HG03342 (cell line): Measurements from ENCODE around the gene GAS2.
"Not testable (repeated sequence)": the region's sequence is repeated elsewhere in the genome, so short reads cannot be mapped to it uniquely, and the experiment has no call there.

Experiments used
- ATAC-seq: cut with Tn5 transposase; IDR thresholded peaks from one replicate; pipeline ENCODE4 v1.9.1; 2021; ENCODE audit warnings: mild to moderate bottlenecking, moderate library complexity; ENCODE audit not compliant: unreplicated experiment

The GAS2 gene

GRCh38 chr11:22666325-22666687 lies at the start of gene GAS2:
Gene GAS2, plus strand, starts transcription at chr11:22666611. Its CDS starts 8,259 bp downstream, at chr11:22674870.
- no peak for ATAC-seq

- ATAC-seq: no peak
These were observed 48.5 kb upstream of the GAS2 start for GRCh38 chr11:22617868-22618267.

- ATAC-seq: peak; percentile 44
These were observed 41.5 kb upstream of the GAS2 start for GRCh38 chr11:22624742-22625447.

- ATAC-seq: peak; percentile 97
These were observed 40.7 kb upstream of the GAS2 start, which contains the start of gene FANCF for GRCh38 chr11:22625448-22626287. Gene FANCF, minus strand, starts transcription at chr11:22625823. Its CDS starts 13 bp downstream, at chr11:22625810.

- no peak for ATAC-seq
These were observed 39.7 kb upstream of the GAS2 start for GRCh38 chr11:22626573-22627239.

DNA sequence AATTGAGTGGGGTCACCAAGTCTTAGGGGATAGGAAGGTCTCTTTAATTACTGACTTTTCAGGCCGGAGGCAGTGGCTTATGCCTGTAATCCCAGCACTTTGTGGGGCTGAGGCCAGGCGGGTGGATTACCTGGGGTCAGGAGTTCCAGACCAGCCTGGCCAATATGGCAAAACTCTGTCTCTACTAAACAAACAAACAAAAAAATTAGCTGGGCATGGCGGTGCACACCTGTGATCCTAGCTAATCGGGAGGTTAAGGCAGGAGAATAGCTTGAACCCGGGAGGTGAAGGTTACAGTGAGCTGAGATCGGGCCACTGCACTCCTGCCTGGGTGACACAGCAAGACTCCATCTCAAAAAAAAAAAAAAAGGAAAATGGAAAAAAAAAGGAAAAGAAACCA lies 39.0 kb upstream of the GAS2 start:
- ATAC-seq: no peak

DNA sequence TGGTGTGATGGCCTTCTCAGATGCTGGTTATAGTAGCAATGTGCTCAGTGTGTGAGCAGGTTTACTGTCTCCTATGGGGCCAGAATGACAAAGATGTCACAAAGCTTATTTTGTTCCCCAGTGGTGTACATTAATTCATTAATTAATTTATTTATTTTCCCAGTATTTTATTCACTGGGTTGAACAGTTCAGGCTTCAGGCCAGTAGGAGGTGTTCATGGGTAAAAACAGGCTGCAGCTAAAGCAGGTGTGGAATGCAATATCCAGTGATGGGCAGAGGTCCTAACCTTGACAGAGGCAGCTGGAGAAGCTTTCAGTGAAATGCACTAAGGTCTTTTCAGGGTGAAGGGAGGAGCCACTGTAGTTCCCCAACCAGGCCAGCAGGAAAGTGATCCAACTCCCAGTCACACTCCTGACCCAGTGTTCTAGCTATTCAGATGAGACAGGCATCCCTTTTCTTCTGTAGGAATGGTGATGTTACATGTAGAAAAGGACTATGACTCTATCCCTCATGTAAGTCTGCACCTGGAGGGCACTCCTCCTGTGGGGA lies 33.0 kb upstream of the GAS2 start:
- ATAC-seq: no peak

DNA sequence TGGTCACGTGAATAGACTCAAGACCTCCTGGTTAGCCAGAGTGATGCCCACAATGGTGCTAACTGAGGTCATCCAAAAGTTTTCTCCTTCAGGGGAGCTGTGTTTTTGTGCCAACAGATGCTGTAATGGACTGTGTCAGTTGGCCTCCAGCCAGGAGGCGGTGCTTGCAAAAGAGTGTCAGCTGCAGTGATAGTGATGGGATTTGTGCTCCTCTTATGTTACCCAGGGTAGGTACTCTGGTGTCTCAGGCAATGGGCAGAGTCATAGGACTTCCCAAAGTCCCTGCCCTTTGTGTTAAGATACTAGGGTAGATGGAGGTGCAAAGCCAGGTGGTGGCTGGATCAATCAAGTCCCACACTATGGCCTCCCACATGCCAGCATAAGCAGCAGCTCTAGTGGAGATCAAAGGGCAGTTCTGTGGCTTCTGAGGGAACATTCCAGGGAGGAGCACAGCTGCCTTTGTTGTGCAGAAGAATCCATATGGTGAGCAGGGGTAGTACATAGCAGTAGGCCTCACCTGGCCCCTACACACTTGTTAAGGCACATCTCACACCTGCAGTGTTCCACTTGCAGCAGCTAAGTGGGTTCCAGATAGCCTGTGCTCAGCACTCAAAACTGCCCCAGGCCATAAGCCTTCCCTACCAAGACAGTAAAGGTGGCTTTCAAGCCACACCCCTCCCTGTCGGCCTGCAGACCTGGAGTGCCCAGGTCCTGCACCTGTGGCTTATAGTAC lies 31.3 kb upstream of the GAS2 start:
- ATAC-seq: no peak

DNA sequence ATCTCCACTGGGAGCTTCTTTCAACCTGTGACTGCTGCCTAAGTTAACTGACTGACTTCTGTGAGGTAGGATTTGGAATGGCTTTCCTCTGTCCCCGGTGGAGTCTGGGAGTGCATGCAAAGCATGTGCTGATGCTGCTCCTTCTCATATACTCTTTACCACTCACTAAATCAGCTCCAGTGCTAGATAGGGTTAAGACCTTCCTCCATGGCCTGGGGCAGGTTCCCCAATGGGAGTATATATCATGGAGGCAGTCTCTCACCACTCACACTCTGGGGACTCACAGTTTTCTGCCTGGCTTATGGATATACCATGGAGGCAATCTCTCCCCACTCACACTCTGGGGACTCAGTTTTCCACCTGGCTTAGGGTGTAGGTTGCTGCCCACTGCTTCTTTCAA lies 30.7 kb upstream of the GAS2 start:
- no peak for ATAC-seq

GRCh38 chr11:22640862-22641261 lies 25.5 kb upstream of the GAS2 start:
- no peak for ATAC-seq

DNA sequence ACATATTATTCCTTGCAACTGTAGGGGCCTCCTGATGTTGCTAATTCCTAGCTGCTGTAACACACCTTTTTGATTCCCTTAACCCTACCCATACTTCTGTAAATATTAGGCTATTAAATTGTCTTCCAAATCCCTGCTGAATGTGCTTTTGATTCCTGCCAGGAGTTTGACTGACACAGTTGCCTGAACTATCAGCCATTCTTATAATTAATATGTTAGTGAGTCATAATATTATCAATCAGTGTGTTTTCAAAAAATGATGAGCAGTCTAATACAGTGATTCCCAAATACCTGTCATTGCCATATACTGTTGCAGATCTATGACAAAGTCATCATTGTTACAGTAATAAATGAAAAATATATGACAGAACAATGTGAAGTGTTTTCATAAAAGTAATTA lies 24.9 kb upstream of the GAS2 start:
- no peak for ATAC-seq

DNA sequence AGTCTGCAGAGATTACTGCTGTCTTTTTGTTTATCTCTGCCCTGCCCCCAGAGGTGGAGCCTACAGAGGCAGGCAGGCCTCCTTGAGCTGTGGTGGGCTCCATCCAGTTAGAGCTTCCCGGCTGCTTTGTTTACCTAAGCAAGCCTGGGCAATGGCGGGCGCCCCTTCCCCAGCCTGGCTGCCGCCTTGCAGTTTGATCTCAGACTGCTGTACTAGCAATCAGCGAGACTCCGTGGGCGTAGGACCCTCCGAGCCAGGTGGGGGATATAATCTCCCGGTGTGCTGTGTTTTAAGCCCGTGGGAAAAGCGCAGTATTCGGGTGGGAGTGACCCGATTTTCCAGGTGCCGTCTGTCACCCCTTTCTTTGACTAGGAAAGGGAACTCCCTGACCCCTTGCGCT lies 14.1 kb upstream of the GAS2 start:
- ATAC-seq: not testable (repeated sequence)

DNA sequence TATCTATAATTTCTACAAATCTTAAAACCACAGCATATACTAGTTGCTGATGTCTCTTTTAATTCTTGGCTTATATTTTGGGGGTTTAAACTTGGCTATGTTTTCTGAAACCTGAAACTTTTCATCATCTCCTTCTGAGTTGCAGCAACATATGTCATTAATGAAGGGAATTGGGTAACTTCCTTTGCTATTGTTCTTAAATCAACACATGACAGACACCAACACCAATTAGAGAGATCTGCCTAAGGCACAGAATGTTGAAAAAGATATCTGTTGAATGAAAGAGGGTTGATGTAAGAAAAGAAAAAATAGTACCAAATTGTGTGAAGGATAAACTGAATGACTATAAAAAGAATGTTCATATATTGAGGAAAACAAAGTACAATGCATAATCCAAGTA lies 10.3 kb upstream of the GAS2 start:
- ATAC-seq: no peak

GRCh38 chr11:22657101-22657694 lies 9.2 kb upstream of the GAS2 start:
- ATAC-seq: peak; percentile 93

- ATAC-seq: no peak
These were observed 6.6 kb upstream of the GAS2 start for GRCh38 chr11:22659783-22660182.

DNA sequence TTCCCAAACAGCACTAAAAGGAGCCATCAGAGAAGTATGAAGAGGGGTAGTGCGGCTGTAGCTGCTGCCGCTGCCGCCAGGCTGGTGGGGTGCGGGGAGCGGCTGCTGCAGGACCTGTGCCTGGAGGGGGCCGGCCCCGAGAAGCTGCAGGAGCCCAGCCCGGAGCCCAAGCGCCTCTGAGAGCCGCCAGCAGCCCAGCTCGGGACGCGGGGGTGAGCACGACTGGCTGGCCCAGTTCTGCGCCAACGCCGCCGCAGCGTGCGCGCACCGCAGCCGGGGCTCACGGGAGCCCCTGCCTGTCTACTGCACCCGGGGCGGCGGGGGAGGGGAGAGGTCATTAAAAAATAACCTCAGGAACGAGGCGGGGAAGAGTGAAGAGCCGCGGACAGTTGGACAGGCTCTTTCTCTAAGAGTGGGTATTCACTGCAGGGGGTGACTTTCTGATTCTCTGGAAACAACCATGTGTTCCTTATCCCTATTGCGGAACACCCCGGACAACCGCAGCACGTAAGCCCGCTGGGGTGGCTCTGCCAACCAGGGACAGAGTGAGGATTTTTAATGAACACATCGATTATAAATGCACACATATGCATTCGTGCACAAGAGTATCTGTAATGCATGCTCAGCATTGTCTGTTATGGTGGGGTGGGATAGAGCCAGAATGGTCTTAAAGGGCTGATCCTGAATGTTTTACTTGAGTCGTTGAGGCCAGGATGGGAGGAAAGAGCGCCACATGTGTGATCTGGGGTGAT lies 453 bp downstream of the GAS2 start:
- ATAC-seq: peak; percentile 42

DNA sequence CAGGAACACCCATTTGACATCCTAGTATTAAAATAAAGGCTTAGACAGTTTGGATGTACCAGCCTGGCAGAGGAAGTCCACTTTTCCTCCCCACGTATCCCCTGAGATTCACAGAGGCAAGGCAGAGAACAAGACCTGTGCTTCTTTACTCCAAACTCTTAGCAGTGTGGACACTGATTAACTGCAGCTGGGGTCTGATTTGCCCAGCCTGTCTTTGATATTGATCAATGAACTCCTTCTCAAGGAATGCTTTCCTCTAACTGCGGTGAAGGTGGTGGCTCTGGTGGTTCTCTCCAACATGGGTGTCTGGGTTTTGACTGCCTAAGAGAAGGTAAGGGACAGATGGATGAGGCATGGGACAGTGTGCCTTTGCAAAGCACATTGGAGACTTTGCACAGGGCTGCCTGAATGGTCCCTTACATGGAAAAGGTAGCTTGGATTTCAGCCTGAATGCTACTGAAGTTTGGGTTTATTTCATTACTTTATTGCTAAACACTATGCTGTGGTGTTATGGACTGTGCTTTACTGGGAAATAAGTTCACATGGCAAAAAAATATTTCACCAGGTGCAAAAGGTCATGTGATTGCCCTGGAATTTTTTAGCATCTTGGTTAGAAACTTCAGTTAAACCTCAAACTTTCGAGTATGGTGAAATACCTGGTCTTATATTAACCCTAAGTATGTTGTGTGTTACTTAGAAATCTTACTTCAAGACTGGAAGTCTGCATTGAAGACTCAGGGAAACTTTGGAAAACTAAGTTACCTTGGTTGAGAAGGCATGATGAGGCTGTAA lies 1.8 kb downstream of the GAS2 start:
- no peak for ATAC-seq

DNA sequence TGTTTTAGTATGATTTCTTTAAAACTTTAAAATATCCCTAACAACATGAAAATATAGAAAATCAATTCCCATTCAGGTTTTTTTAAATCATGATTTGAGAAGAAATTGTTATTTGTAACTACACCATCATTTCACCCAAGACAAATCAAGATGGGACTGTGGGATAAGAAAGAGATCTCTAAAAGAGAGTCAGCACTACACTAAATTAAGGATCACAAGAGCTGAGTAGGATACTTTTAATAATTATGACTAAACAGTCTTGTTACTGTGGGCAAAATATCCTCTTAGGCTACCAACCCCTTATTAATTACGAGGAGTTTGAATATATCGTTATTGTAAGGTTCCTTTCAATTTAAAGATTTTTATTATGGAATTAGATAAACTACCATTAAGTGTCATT lies 3.0 kb downstream of the GAS2 start:
- ATAC-seq: no peak

- ATAC-seq: peak; percentile 59
These were observed 4.4 kb downstream of the GAS2 start for GRCh38 chr11:22670830-22671229.
